ENCODE measurements around the gene ELP5.

ELP5 gene

GRCh38 chr17:7258731-7259554, 6.9 kb downstream of the ELP5 start:
- DNase-seq: no peak

GRCh38 chr17:7259555-7259889, 7.5 kb downstream of the ELP5 start:
- DNase-seq: no peak

DNA sequence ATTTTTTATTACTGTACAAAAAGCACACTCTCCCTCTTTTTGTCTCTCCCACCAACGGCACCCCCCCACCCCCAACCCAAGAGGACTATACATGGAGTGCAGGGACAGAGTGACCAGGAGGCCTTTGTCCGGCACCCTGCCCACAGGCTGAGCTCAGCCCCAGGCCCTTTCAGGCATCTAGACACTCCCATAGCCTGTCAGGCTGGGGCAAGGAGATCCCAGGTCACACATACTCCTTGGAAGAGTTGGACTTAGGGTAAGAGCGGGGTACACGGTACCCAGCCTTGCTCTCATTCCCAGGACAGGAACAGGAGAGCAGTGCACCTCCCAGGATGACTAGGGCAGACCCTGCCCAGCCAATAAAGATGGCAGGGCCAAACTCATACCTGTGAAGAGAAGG, 8.1 kb downstream of the ELP5 start:
- no peak for DNase-seq

GRCh38 chr17:7260651-7261378, 8.8 kb downstream of the ELP5 start:
- DNase-seq: peak; percentile 72

- DNase-seq: peak; percentile 68
These were observed 9.6 kb downstream of the ELP5 start for GRCh38 chr17:7261379-7262191.

DNA sequence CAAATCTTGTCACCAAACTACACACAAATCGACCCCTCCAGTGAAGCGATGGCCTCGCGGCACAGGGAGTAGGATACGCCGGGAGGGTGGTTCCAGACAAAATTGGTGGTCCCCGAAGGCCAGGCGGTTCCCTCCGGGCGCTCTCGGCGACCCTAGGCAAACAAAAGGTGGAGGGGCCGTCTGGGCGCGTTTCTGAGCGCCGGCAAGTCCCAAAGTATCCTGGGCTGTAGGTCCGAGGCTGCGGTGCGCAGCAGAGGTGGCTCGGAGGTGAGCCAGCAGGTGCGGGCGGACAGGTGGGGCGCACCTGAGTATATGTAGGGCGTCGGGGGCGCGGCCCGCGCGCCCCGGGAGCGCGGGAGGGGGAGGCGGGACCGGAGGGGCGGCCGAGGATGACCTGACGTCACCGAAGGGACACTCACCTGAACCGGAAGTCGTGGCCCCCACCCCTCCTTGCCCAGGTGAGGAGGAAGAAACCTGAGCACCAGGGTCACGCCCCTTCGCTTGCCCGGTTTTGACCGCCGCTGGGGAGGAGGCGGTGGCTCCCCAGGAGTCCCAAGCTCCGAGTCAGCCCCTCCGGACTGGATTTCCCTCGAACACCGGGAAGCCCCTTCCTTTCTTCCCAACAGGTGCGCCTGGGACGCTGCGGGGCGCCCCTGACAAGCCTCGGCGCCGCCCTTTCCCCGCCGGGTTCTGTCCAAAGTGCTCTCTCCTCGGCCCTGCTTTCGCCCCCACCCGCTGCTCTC, 10.3 kb downstream of the ELP5 start, which contains the start of gene CLDN7:
TSS of gene CLDN7 (minus strand) at position 287 of the 743 bp plus-strand sequence. CDS start 435 bp downstream, outside the sequence.
- DNase-seq: no peak

- no peak for DNase-seq
These were observed 11.2 kb downstream of the ELP5 start for GRCh38 chr17:7262935-7263800.

- no peak for DNase-seq
These were observed 11.7 kb downstream of the ELP5 start for GRCh38 chr17:7263801-7264078.

GRCh38 chr17:7266784-7267183, 14.8 kb downstream of the ELP5 start:
- DNase-seq: no peak

DNA sequence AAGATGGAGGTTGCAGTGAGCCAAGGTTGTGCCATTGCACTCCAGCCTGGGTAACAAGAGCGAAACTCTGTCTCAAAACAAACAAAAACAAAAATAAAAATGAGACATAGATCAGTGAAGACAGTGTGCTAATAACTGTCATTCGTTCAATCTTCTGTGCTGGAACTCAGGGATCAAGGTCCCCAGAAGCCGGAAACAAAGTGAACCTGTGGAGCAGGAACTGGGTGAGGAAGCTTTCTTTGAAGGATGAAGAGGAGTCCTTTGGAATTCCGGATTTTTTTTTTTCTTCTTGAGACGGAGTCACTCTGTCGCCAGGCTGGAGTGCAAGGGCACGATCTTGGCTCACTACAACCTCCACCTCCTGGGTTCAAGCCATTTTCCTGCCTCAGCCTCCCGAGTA, 27.4 kb downstream of the ELP5 start:
- no peak for DNase-seq

DNA sequence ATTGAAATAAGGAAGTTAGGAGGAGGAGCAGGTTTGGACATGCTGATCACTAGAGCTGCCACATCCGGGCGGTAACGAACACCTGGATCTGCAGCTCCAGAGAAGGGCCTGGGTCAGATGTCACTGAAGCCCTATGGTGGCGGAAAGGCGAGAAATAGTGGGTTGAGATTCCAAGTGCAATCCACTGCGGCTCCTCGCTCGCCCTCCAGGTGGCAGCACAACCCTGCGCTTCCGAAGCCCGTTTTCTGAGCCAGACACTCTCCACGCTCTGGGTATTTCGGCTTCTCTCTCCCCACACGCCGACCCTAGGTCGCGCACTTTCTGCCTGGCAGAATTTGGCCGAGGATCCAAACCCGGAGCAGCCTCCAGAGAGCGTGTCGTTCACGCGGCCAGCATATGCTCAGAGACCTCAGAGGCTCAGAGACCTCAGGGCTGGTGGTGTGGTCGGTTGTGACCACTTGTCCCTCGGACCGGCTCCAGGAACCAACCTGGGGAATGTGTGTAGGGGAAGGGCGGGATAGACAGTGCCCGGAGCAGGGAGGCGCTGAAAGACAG, 28.6 kb downstream of the ELP5 start:
- DNase-seq: peak; percentile 93

GRCh38 chr17:7281074-7281952, 29.3 kb downstream of the ELP5 start, which contains the start of gene SLC2A4:
Gene SLC2A4, plus strand, starts transcription at chr17:7281718. Its CDS starts 217 bp downstream, at chr17:7281935.
- DNase-seq: peak; percentile 96

- DNase-seq: peak; percentile 59
These were observed 30.1 kb downstream of the ELP5 start for GRCh38 chr17:7281953-7282751.

- DNase-seq: no peak
These were observed 30.8 kb downstream of the ELP5 start for GRCh38 chr17:7282752-7283321.

- no peak for DNase-seq
These were observed 31.6 kb downstream of the ELP5 start for GRCh38 chr17:7283471-7284216.

DNA sequence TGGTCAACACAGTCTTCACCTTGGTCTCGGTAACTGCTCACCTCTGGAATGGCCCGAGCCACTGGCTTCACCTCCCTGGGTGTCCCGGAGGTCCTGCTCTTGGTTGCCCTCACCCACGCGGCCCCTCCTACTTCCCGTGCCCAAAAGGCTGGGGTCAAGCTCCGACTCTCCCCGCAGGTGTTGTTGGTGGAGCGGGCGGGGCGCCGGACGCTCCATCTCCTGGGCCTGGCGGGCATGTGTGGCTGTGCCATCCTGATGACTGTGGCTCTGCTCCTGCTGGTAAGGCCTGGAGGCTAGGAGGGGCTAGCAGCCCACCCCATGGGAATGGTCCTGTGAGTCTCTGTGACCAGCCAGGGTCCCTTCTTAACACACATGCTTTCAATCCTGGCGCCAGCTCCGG, 32.9 kb downstream of the ELP5 start:
- no peak for DNase-seq

- no peak for DNase-seq
These were observed 33.7 kb downstream of the ELP5 start for GRCh38 chr17:7285679-7286078.

DNA sequence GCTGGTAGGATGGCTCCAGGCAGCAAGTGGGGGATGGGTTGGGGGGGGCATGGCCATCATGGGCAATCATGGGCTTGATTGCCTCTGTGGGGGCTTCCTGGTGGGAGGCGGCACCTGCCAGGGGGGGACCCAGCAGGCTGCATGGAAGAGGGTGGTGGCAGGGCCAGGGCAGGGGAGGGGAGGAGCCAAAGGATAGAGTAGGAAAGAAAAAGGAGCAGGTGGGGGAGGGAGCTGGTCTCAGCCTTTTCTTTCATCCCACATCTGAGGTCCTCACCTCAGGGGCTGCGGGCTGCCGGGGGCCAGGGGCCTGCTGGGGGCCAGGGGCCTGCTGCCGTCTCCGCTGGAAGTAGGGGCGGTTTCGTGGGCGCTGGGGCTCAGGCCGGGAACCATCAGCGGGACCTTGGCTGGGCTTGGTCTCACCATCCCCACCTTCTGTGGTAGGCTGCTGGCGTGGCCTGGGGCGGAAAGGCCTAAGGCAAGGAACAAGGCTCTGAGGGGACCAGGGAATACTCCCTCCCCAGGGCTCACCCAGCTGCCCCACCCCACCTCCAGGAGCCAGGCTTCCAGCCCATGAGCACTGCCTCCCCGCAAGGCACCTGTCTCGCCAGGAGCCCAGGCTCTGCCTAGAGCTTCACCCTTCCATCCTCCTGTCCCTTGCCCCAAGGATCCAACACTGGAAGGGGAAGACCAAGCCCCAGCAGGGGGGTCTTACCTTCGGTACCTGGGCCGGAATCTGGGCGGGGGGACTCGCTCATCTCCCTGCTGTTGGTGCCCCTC, 37.4 kb downstream of the ELP5 start:
- no peak for DNase-seq

Data from activated CD8-positive, alpha-beta memory T cell treated with anti-CD3 and anti-CD28 coated beads, Interleukin-2, amount 50 U/mL, for 48 hours (primary cell).